Nephron progenitor cell (in vitro differentiated cells): Measurements from ENCODE around the gene ACTN4.
A peak's percentile ranks its signal among the peaks of the same experiment; 100 is the strongest.

Source experiments
- DNase-seq: peaks from one replicate; pipeline ENCODE4 v3.0.0; 2021
- H3K27ac Mint-ChIP-seq: 2 replicates; pipeline ENCODE4 v1.8.0; 2021; ENCODE audit warnings: mild to moderate bottlenecking, moderate library complexity, mixed read lengths
- H3K27me3 Mint-ChIP-seq: 2 replicates; pipeline ENCODE4 v1.8.0; 2021; ENCODE audit warnings: mild to moderate bottlenecking, low read depth, mixed read lengths; ENCODE audit not compliant: poor library complexity
- H3K36me3 Mint-ChIP-seq: 2 replicates; pipeline ENCODE4 v1.8.0; 2021; ENCODE audit warnings: low read depth, mixed read lengths
- H3K4me1 Mint-ChIP-seq: 2 replicates; pipeline ENCODE4 v1.8.0; 2021; ENCODE audit warnings: mixed read lengths
- H3K4me3 Mint-ChIP-seq: 2 replicates; pipeline ENCODE4 v1.8.0; 2021; ENCODE audit warnings: mild to moderate bottlenecking, moderate library complexity, mixed read lengths
- H3K9me3 Mint-ChIP-seq: 2 replicates; pipeline ENCODE4 v1.8.0; 2021; ENCODE audit warnings: mild to moderate bottlenecking, moderate library complexity, mixed read lengths
- CTCF ChIP-seq: fragments of 200-600 bp; sonication (generic); IDR thresholded peaks from 2 replicates; pipeline ENCODE4 v1.5.0; 2021; ENCODE audit warnings: antibody characterized with exemption

ACTN4 gene

GRCh38 chr19:38696729-38697055, 49.2 kb downstream of the ACTN4 start:
- H3K4me3 Mint-ChIP-seq: no peak overlapping the region

GRCh38 chr19:38697197-38697596, 49.7 kb downstream of the ACTN4 start:
- no peak for DNase-seq
- Mint-ChIP-seq H3K4me3 (no peak overlapping the region), H3K27me3 (no peaks in the 10 kb centered on the region), H3K27ac (no peak overlapping the region), H3K36me3 (peaks cover 5% of the 10 kb centered on the region), H3K4me1 (peaks cover 95% of the 10 kb centered on the region), H3K9me3 (no peaks in the 10 kb centered on the region)
- TF ChIP-seq CTCF: no peak

More at GRCh38 chr19:38696729-38697055, 49.2 kb downstream of the ACTN4 start:
- peak overlapping the region; percentile 99 for H3K27ac Mint-ChIP-seq
- H3K9me3 Mint-ChIP-seq: no peaks in the 10 kb centered on the region
- TF ChIP-seq CTCF: no peak
- H3K36me3 Mint-ChIP-seq: peaks cover 5% of the 10 kb centered on the region
- peaks cover 99% of the 10 kb centered on the region for H3K4me1 Mint-ChIP-seq
- no peak for DNase-seq
- peaks cover 3% of the 10 kb centered on the region for H3K27me3 Mint-ChIP-seq

GRCh38 chr19:38697641-38698071, 50.2 kb downstream of the ACTN4 start:
- Mint-ChIP-seq H3K4me1 (peaks cover 90% of the 10 kb centered on the region), H3K27ac (peak overlapping the region; percentile 94), H3K4me3 (no peak overlapping the region), H3K9me3 (no peaks in the 10 kb centered on the region), H3K27me3 (no peaks in the 10 kb centered on the region), H3K36me3 (peaks cover 5% of the 10 kb centered on the region)
- no peak for TF ChIP-seq CTCF
- no peak for DNase-seq

GRCh38 chr19:38698225-38699026, 51.0 kb downstream of the ACTN4 start:
- Mint-ChIP-seq H3K4me1 (peaks cover 82% of the 10 kb centered on the region), H3K27ac (peak overlapping the region; percentile 94), H3K27me3 (no peaks in the 10 kb centered on the region), H3K9me3 (no peaks in the 10 kb centered on the region), H3K4me3 (peak overlapping the region; percentile 20), H3K36me3 (peaks cover 5% of the 10 kb centered on the region)
- no peak for DNase-seq
- no peak for TF ChIP-seq CTCF

- TF ChIP-seq CTCF: no peak
- Mint-ChIP-seq H3K27me3 (no peaks in the 10 kb centered on the region), H3K36me3 (peaks cover 11% of the 10 kb centered on the region), H3K4me3 (no peak overlapping the region), H3K9me3 (no peaks in the 10 kb centered on the region), H3K4me1 (peaks cover 78% of the 10 kb centered on the region), H3K27ac (peak overlapping the region; percentile 94)
- DNase-seq: no peak
These were observed 51.5 kb downstream of the ACTN4 start for GRCh38 chr19:38699027-38699346.

GRCh38 chr19:38699647-38700349, 52.3 kb downstream of the ACTN4 start:
- no peak for TF ChIP-seq CTCF
- peak overlapping the region; percentile 94 for H3K27ac Mint-ChIP-seq
- DNase-seq: no peak
- H3K27me3 Mint-ChIP-seq: no peaks in the 10 kb centered on the region
- peaks cover 16% of the 10 kb centered on the region for H3K36me3 Mint-ChIP-seq
- no peak overlapping the region for H3K4me3 Mint-ChIP-seq
- no peaks in the 10 kb centered on the region for H3K9me3 Mint-ChIP-seq
- peaks cover 75% of the 10 kb centered on the region for H3K4me1 Mint-ChIP-seq
